ENCODE measurements around the gene LRRC46. TPM values are rescaled to one million over a fixed set of nuclear protein-coding genes. Genes with fewer than 3 reads are reported as not detected.

The LRRC46 gene
- total and polyA plus RNA-seq, 2 of the 13 experiments (the other 11 are each of a cell fraction or from before 2014, with no cell fraction given): 0.09 TPM

DNA sequence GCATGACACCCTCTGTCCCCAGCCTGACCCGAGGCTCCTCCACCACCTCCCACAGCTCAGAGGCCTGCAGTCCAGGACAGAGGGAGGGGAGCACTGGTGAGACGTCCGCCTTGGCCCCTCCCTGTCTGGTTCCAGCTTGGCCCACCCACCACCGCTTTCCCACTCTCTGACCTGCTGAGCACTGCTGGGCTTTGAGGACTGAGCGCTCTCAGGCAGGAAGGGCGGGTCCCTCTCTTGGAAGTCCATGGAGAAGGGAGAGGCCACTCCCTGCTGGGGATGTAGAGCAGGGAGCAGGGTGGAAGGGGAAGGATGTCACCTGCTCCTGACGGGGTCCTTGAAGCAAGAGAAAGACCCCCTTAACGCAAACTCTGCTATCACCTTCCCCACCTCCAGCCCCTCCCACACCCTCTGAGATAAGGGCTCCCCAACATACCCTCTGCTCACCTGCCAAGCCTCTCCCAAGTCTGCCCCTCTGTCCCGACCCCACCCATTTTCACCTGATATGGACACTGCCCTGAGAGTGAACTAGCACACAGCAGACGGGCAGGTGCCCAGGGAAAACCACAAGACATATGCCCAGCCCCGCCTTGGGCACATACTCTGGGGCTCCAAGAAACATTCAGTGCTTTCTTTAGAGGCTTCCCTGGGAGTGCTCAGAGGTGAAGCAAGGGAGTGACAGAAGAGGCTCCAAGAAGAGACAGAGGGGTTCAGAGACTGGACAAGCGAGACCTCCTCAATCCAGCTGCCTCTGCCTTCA, 11.3 kb upstream of the LRRC46 start:
- H3K4me1 ChIP-seq (ENCODE audit: insufficient read depth, low read length): peaks cover 19% of the 10 kb centered on the region
- peak overlapping the region; percentile 88 for H3K4me2 ChIP-seq (ENCODE audit: low read depth, low read length)
- FAIRE-seq (no peak), DNase-seq (ENCODE audit: low spot score) (no peak), ATAC-seq (no peak)
- no peaks in the 10 kb centered on the region for H3K79me2 ChIP-seq (ENCODE audit: insufficient read depth, low read length)
- WGBS (ENCODE audit: low lambda C conversion rate): 82% methylated on average over 12 of the region's 12 CpGs
- POLR2A ChIA-PET: no interaction called here
- H3K27ac ChIP-seq (ENCODE audit: extremely low read length, insufficient read depth, low read length): no peak overlapping the region
- no peaks in the 10 kb centered on the region for H4K20me1 ChIP-seq (ENCODE audit: insufficient read depth, low read length)
- H3K9me3 ChIP-seq (ENCODE audit: low read length): no peaks in the 10 kb centered on the region
- CTCF ChIA-PET (ENCODE audit: low intra/inter-chr PET ratio, low total read pairs): no interaction called here
- H3K9ac ChIP-seq (ENCODE audit: insufficient read depth, low read depth, low read length): peak overlapping the region; percentile 78
- in situ Hi-C loops (cut with HindIII; ENCODE audit: extremely low pct_ligation_motif_present, low pct_unique_long_range_greater_than_20kb): no loop called here
- no peak overlapping the region for H2AFZ ChIP-seq (ENCODE audit: low read length)
- no TSS peak for BruUV-seq (replicated peaks)
- no peaks in the 10 kb centered on the region; a peak in 1 of 5 replicates for H3K27me3 ChIP-seq (ENCODE audit: control insufficient read depth in 1 of 2, insufficient read depth in 2 of 2, low read length in 2 of 2)
- intact Hi-C loops (cut with micrococcal nuclease; ENCODE audit: unreplicated experiment): no loop called here
- peaks cover 19 to 34% of the 10 kb centered on the region in 2 experiments; a peak in 4 of 5 replicates for H3K36me3 ChIP-seq (replicated peaks in 1 of 2; ENCODE audit: control insufficient read depth in 1 of 2, insufficient read depth in 2 of 2, low read length in 2 of 2)
- H3K4me3 ChIP-seq (replicated peaks in 1 of 3; ENCODE audit: insufficient read depth in 1 of 3, low read depth in 2 of 3, low read length in 3 of 3): peak overlapping the region; percentile 73 to 90 (median 73); a peak in 4 of 6 replicates
- TF ChIP-seq ZSCAN30 (CRISPR knock-in tag; IDR thresholded peaks at IDR 0.05) (no peak), ZFY (CRISPR knock-in tag; IDR thresholded peaks at IDR 0.05) (no peak), HNRNPH1 (optimal IDR thresholded peaks at IDR 0.05; ENCODE audit: low read depth, low read length) (no peak), ZNF274 (CRISPR knock-in tag; IDR thresholded peaks at IDR 0.05) (no peak), FOXP4 (CRISPR knock-in tag; IDR thresholded peaks at IDR 0.05) (no peak), PTBP1 (IDR thresholded peaks at IDR 0.05; ENCODE audit: low read depth, low read length, poor library complexity, severe bottlenecking) (no peak), U2AF1 (optimal IDR thresholded peaks at IDR 0.05; ENCODE audit: low read depth, low read length) (no peak), ZNF687 (CRISPR knock-in tag; IDR thresholded peaks at IDR 0.05) (no peak), ZKSCAN5 (CRISPR knock-in tag; IDR thresholded peaks at IDR 0.05) (no peak), SATB2 (CRISPR knock-in tag; IDR thresholded peaks at IDR 0.05) (no peak), ZNF282 (IDR thresholded peaks at IDR 0.05; ENCODE audit: partially characterized antibody) (no peak), ZNF614 (CRISPR knock-in tag; IDR thresholded peaks at IDR 0.05; ENCODE audit: borderline replicate concordance) (no peak), ZNF331 (CRISPR knock-in tag; IDR thresholded peaks at IDR 0.05) (no peak), GATAD1 (CRISPR knock-in tag; IDR thresholded peaks at IDR 0.05) (no peak)
- TF ChIP-seq, protein P1, sequence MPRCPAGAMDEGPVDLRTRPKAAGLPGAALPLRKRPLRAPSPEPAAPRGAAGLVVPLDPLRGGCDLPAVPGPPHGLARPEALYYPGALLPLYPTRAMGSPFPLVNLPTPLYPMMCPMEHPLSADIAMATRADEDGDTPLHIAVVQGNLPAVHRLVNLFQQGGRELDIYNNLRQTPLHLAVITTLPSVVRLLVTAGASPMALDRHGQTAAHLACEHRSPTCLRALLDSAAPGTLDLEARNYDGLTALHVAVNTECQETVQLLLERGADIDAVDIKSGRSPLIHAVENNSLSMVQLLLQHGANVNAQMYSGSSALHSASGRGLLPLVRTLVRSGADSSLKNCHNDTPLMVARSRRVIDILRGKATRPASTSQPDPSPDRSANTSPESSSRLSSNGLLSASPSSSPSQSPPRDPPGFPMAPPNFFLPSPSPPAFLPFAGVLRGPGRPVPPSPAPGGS (CRISPR knock-in tag; IDR thresholded peaks at IDR 0.05): no peak

Measured in HepG2 (cell line).